Trophoblast cell (in vitro differentiated cells and primary cell): ENCODE results near the gene FER.
A peak's percentile ranks its signal among the peaks of the same experiment; 100 is the strongest.

Experiments
- DNase-seq, 2 donors: peaks; one replicate each; pipeline ENCODE4 v3.0.0-alpha.2; 2016
- H2AFZ ChIP-seq: 2 replicates; pipeline ENCODE4 v1.6.1; 2013; ENCODE audit warnings: low read length, moderate library complexity, mild to moderate bottlenecking; ENCODE audit not compliant: insufficient read depth, poor library complexity
- H2AK5ac ChIP-seq: 2 replicates; pipeline ENCODE4 v1.6.1; 2013; ENCODE audit warnings: mild to moderate bottlenecking, low read length
- H2BK120ac ChIP-seq: 2 replicates; pipeline ENCODE4 v1.6.1; 2013; ENCODE audit warnings: low read length, mild to moderate bottlenecking, moderate library complexity; ENCODE audit not compliant: insufficient read depth, poor library complexity
- H2BK12ac ChIP-seq: 2 replicates; pipeline ENCODE4 v1.6.1; 2013; ENCODE audit warnings: mild to moderate bottlenecking, low read length, moderate library complexity
- H2BK5ac ChIP-seq: 2 replicates; pipeline ENCODE4 v1.6.1; 2013; ENCODE audit warnings: low read length, low read depth, moderate library complexity, mild to moderate bottlenecking; ENCODE audit not compliant: poor library complexity
- H3K14ac ChIP-seq: 2 replicates; pipeline ENCODE4 v1.6.1; 2013; ENCODE audit warnings: mild to moderate bottlenecking, low read length
- H3K18ac ChIP-seq: 2 replicates; pipeline ENCODE4 v1.6.1; 2013; ENCODE audit warnings: mild to moderate bottlenecking, low read length
- H3K23ac ChIP-seq: 2 replicates; pipeline ENCODE4 v1.6.1; 2013; ENCODE audit warnings: low read length
- H3K27ac ChIP-seq: 2 replicates; pipeline ENCODE4 v1.5.1; 2013; ENCODE audit warnings: low read depth, mild to moderate bottlenecking, inconsistent platforms, low read length, moderate library complexity
- H3K27me3 ChIP-seq: 2 replicates; pipeline ENCODE4 v1.6.1; 2013; ENCODE audit warnings: inconsistent platforms, mild to moderate bottlenecking, low read length, moderate library complexity; ENCODE audit not compliant: insufficient read depth
- H3K36me3 ChIP-seq, 2 experiments: 1 replicate in 1 of 2; 2 replicates in 1 of 2; pipeline ENCODE4 v1.6.1; 2013; ENCODE audit warnings: low read length in 2 of 2, mild to moderate bottlenecking in 2 of 2, moderate library complexity in 1 of 2; ENCODE audit not compliant: insufficient read depth in 2 of 2, control insufficient read depth in 1 of 2
- H3K4ac ChIP-seq: 2 replicates; pipeline ENCODE4 v1.6.1; 2013; ENCODE audit warnings: low read depth, mild to moderate bottlenecking, low read length, moderate library complexity
- H3K4me1 ChIP-seq, 2 experiments: 1 replicate in 1 of 2; 2 replicates in 1 of 2; pipeline ENCODE4 v1.6.1; 2013; ENCODE audit warnings: low read length in 2 of 2, mild to moderate bottlenecking in 2 of 2, moderate library complexity in 1 of 2; ENCODE audit not compliant: insufficient read depth in 2 of 2, control insufficient read depth in 1 of 2
- H3K4me2 ChIP-seq: 2 replicates; pipeline ENCODE4 v1.6.1; 2013; ENCODE audit warnings: inconsistent platforms, mild to moderate bottlenecking, low read length, moderate library complexity
- H3K4me3 ChIP-seq: 2 replicates; pipeline ENCODE4 v1.5.1; 2013; ENCODE audit warnings: mild to moderate bottlenecking, low read depth, low read length, inconsistent platforms
- H3K79me1 ChIP-seq: one replicate; pipeline ENCODE4 v1.6.1; 2013; ENCODE audit warnings: low read length
- H3K79me2 ChIP-seq: 2 replicates; pipeline ENCODE4 v1.6.1; 2013; ENCODE audit warnings: low read length, mild to moderate bottlenecking; ENCODE audit not compliant: control insufficient read depth, insufficient read depth, poor library complexity
- H3K9ac ChIP-seq: 2 replicates; pipeline ENCODE4 v1.6.1; 2013; ENCODE audit warnings: mild to moderate bottlenecking, low read length
- H3K9me3 ChIP-seq: 2 replicates; pipeline ENCODE4 v1.6.1; 2013; ENCODE audit warnings: low read depth, mild to moderate bottlenecking, control low read depth, inconsistent platforms, low read length; ENCODE audit not compliant: insufficient read depth
- H4K12ac ChIP-seq: 2 replicates; pipeline ENCODE4 v1.6.1; 2013; ENCODE audit warnings: low read depth, mild to moderate bottlenecking, low read length, moderate library complexity
- H4K8ac ChIP-seq: 2 replicates; pipeline ENCODE4 v1.6.1; 2013; ENCODE audit warnings: low read depth, mild to moderate bottlenecking, low read length, moderate library complexity
- H4K91ac ChIP-seq: one replicate; pipeline ENCODE4 v1.6.1; 2013; ENCODE audit warnings: low read depth, mild to moderate bottlenecking, low read length, moderate library complexity
- WGBS: extraction: QIAGEN DNeasy Blood & Tissue Kit; methylation state at CpG from one replicate; pipeline ENCODE4 v1.1.7; 2013; ENCODE audit warnings: missing lambda C conversion rate; ENCODE audit not compliant: insufficient read length, insufficient coverage; ENCODE audit errors: extremely low coverage; 5-methylcytosine and 5-hydroxymethylcytosine counted together

The FER gene

GRCh38 chr5:108797396-108797795, 49.7 kb downstream of the FER start:
- no peaks in the 10 kb centered on the region for H3K27me3 ChIP-seq
- H3K9ac ChIP-seq: no peak overlapping the region
- H3K79me2 ChIP-seq: no peaks in the 10 kb centered on the region
- no peak overlapping the region for H4K12ac ChIP-seq
- H2BK12ac ChIP-seq: no peak overlapping the region
- H3K4me2 ChIP-seq: no peak overlapping the region
- H3K14ac ChIP-seq: no peak overlapping the region
- H2BK5ac ChIP-seq: no peak overlapping the region
- H3K23ac ChIP-seq: peak overlapping the region; percentile 48
- peaks cover 0 to 6% of the 10 kb centered on the region in 2 experiments for H3K4me1 ChIP-seq
- no peaks in the 10 kb centered on the region for H3K79me1 ChIP-seq
- no peak overlapping the region for H3K27ac ChIP-seq
- no peak overlapping the region for H3K4me3 ChIP-seq
- no peak overlapping the region for H4K91ac ChIP-seq
- no peaks in the 10 kb centered on the region for H3K36me3 ChIP-seq
- H3K18ac ChIP-seq: no peak overlapping the region
- no peak overlapping the region for H4K8ac ChIP-seq
- no peak overlapping the region for H2AFZ ChIP-seq
- no peak overlapping the region for H3K4ac ChIP-seq
- H2AK5ac ChIP-seq: no peak overlapping the region
- no peak overlapping the region for H2BK120ac ChIP-seq
- H3K9me3 ChIP-seq: no peaks in the 10 kb centered on the region
- no peak for DNase-seq
- no CpG with 5 or more reads among the region's 2 CpGs for WGBS

- no peak overlapping the region for H2AK5ac ChIP-seq
- peaks cover 0 to 6% of the 10 kb centered on the region in 2 experiments for H3K4me1 ChIP-seq
- no peaks in the 10 kb centered on the region for H3K79me1 ChIP-seq
- H3K18ac ChIP-seq: no peak overlapping the region
- H3K4me3 ChIP-seq: no peak overlapping the region
- no peak overlapping the region for H3K23ac ChIP-seq
- no peak overlapping the region for H3K14ac ChIP-seq
- no peak for DNase-seq
- H4K12ac ChIP-seq: no peak overlapping the region
- H3K9ac ChIP-seq: no peak overlapping the region
- WGBS: no CpG with 5 or more reads among the region's 2 CpGs
- H4K8ac ChIP-seq: no peak overlapping the region
- H3K36me3 ChIP-seq: no peaks in the 10 kb centered on the region
- no peak overlapping the region for H4K91ac ChIP-seq
- H2BK5ac ChIP-seq: no peak overlapping the region
- no peak overlapping the region for H2BK12ac ChIP-seq
- no peak overlapping the region for H2BK120ac ChIP-seq
- no peak overlapping the region for H3K27ac ChIP-seq
- no peaks in the 10 kb centered on the region for H3K9me3 ChIP-seq
- no peak overlapping the region for H2AFZ ChIP-seq
- no peak overlapping the region for H3K4me2 ChIP-seq
- H3K79me2 ChIP-seq: no peaks in the 10 kb centered on the region
- H3K27me3 ChIP-seq: no peaks in the 10 kb centered on the region
- H3K4ac ChIP-seq: no peak overlapping the region
Measured at GRCh38 chr5:108797986-108798385, 50.3 kb downstream of the FER start.

- Histone ChIP-seq H3K4ac (no peak overlapping the region), H3K4me1 (peaks cover 0 to 6% of the 10 kb centered on the region in 2 experiments), H2AFZ (no peak overlapping the region), H3K9ac (no peak overlapping the region), H4K91ac (no peak overlapping the region), H3K4me3 (no peak overlapping the region), H3K4me2 (no peak overlapping the region), H2BK120ac (no peak overlapping the region), H3K9me3 (no peaks in the 10 kb centered on the region), H4K12ac (no peak overlapping the region), H2BK12ac (no peak overlapping the region), H3K23ac (no peak overlapping the region), H3K36me3 (no peaks in the 10 kb centered on the region), H2BK5ac (no peak overlapping the region), H3K27me3 (no peaks in the 10 kb centered on the region), H3K14ac (no peak overlapping the region), H3K79me1 (no peaks in the 10 kb centered on the region), H4K8ac (no peak overlapping the region), H3K27ac (no peak overlapping the region), H2AK5ac (no peak overlapping the region), H3K18ac (no peak overlapping the region), H3K79me2 (no peaks in the 10 kb centered on the region)
- no peak for DNase-seq
- no CpG with 5 or more reads among the region's 3 CpGs for WGBS
Measured at GRCh38 chr5:108798513-108799265, 51.0 kb downstream of the FER start.

GRCh38 chr5:108801301-108801700, 53.6 kb downstream of the FER start:
- no peak overlapping the region for H3K27ac ChIP-seq
- H2AFZ ChIP-seq: no peak overlapping the region
- H3K79me1 ChIP-seq: no peaks in the 10 kb centered on the region
- no peak overlapping the region for H3K4ac ChIP-seq
- H3K4me2 ChIP-seq: no peak overlapping the region
- H3K4me1 ChIP-seq: peaks cover 0 to 6% of the 10 kb centered on the region in 2 experiments
- H3K9ac ChIP-seq: no peak overlapping the region
- H3K18ac ChIP-seq: no peak overlapping the region
- no peak overlapping the region for H2BK5ac ChIP-seq
- no CpG with 5 or more reads among the region's 3 CpGs for WGBS
- H2BK120ac ChIP-seq: no peak overlapping the region
- no peaks in the 10 kb centered on the region for H3K27me3 ChIP-seq
- H2BK12ac ChIP-seq: no peak overlapping the region
- H4K12ac ChIP-seq: no peak overlapping the region
- H3K14ac ChIP-seq: no peak overlapping the region
- H3K79me2 ChIP-seq: no peaks in the 10 kb centered on the region
- H4K91ac ChIP-seq: no peak overlapping the region
- no peak overlapping the region for H3K23ac ChIP-seq
- H2AK5ac ChIP-seq: no peak overlapping the region
- H3K9me3 ChIP-seq: peaks cover 3% of the 10 kb centered on the region
- H3K36me3 ChIP-seq: peaks cover 3 to 6% of the 10 kb centered on the region in 2 experiments
- no peak overlapping the region for H4K8ac ChIP-seq
- no peak for DNase-seq
- no peak overlapping the region for H3K4me3 ChIP-seq
